ENCODE data around the gene PHAX.

Gene PHAX

GRCh38 chr5:126631920-126632319 lies 31.2 kb downstream of the PHAX start:
- no peak overlapping the region for H3K27ac ChIP-seq
- TF ChIP-seq CTCF (IDR thresholded peaks at IDR 0.05) (no peak), ZFX (IDR thresholded peaks at IDR 0.05; ENCODE audit: borderline replicate concordance) (no peak)

- H3K27ac ChIP-seq, result no peak overlapping the region
- no peak for TF ChIP-seq CTCF (IDR thresholded peaks at IDR 0.05)
- TF ChIP-seq ZFX (IDR thresholded peaks at IDR 0.05; ENCODE audit: borderline replicate concordance), result no peak
Measured at GRCh38 chr5:126633552-126633951, 32.8 kb downstream of the PHAX start.

- no peak overlapping the region for H3K27ac ChIP-seq
- TF ChIP-seq CTCF (IDR thresholded peaks at IDR 0.05), result no peak
- no peak for TF ChIP-seq ZFX (IDR thresholded peaks at IDR 0.05; ENCODE audit: borderline replicate concordance)
Measured at GRCh38 chr5:126635585-126635984, 34.8 kb downstream of the PHAX start.

GRCh38 chr5:126636956-126637355 lies 36.2 kb downstream of the PHAX start:
- no peak overlapping the region for H3K27ac ChIP-seq

GRCh38 chr5:126640866-126641265 lies 40.1 kb downstream of the PHAX start:
- H3K27ac ChIP-seq, result no peak overlapping the region

More at GRCh38 chr5:126636956-126637355, 36.2 kb downstream of the PHAX start:
- TF ChIP-seq CTCF (IDR thresholded peaks at IDR 0.05) (no peak), ZFX (IDR thresholded peaks at IDR 0.05; ENCODE audit: borderline replicate concordance) (no peak)

GRCh38 chr5:126641387-126641786 lies 40.6 kb downstream of the PHAX start:
- no peak overlapping the region for H3K27ac ChIP-seq
- TF ChIP-seq ZFX (IDR thresholded peaks at IDR 0.05; ENCODE audit: borderline replicate concordance), result no peak
- TF ChIP-seq CTCF (IDR thresholded peaks at IDR 0.05), result no peak

More at GRCh38 chr5:126640866-126641265, 40.1 kb downstream of the PHAX start:
- TF ChIP-seq CTCF (IDR thresholded peaks at IDR 0.05) (no peak), ZFX (IDR thresholded peaks at IDR 0.05; ENCODE audit: borderline replicate concordance) (no peak)

- H3K27ac ChIP-seq, result no peak overlapping the region
- TF ChIP-seq ZFX (IDR thresholded peaks at IDR 0.05; ENCODE audit: borderline replicate concordance) (no peak), CTCF (IDR thresholded peaks at IDR 0.05) (no peak)
Measured at GRCh38 chr5:126645132-126645531, 44.4 kb downstream of the PHAX start.
